Measurements from ENCODE around the gene OVCA2.

- no peak for TF ChIP-seq CTCF (IDR thresholded peaks at IDR 0.05)
- no peak for TF ChIP-seq POLR2A (IDR thresholded peaks at IDR 0.05)
- no peak for TF ChIP-seq EP300 (IDR thresholded peaks at IDR 0.05)
Observed at GRCh38 chr17:1995321-1995892, 46.4 kb upstream of the OVCA2 start.

Data from upper lobe of left lung (tissue), 4 donors.